Endothelial cell of umbilical vein (primary cell): ENCODE measurements around the gene ENPEP. TPM values are rescaled to one million over a fixed set of nuclear protein-coding genes. Genes with fewer than 3 reads are reported as not detected.
"Not testable (repeated sequence)": the region's sequence is repeated elsewhere in the genome, so short reads cannot be mapped to it uniquely, and the experiment has no call there.

Experiments used
- Bru-seq: library from RNA; stranded (reverse); fragments of 400-500 nt; gene quantifications from one replicate; lab custom pipeline; 2021; lab: Mats Ljungman, UMichigan
- BruChase-seq, 2 experiments: library from RNA; stranded (reverse); fragments of 400-500 nt; gene quantifications; one replicate each; lab custom pipeline; 2021; lab: Mats Ljungman, UMichigan
- BruUV-seq: library from RNA; stranded (reverse); fragments of 400-500 nt; replicated peaks from 2 replicates; lab custom pipeline; 2021; lab: Mats Ljungman, UMichigan
- CTCF ChIA-PET: fragments of 300-600, 350-600 bp; sonication (Branson Sonifier 250); formaldehyde crosslinking; loops from one replicate; lab custom pipeline; 2021; ENCODE audit warnings: antibody characterized with exemption, inconsistent platforms; lab: Charles Lee
- POLR2A ChIA-PET: fragments of 300-600, 350-600 bp; sonication (Branson Sonifier 250); formaldehyde crosslinking; loops from one replicate; lab custom pipeline; 2021; ENCODE audit warnings: antibody characterized with exemption, inconsistent platforms; lab: Charles Lee
- DNase-seq: peaks from one replicate; pipeline ENCODE4 v3.0.0-alpha.2; 2011; ENCODE audit warnings: low read depth, low spot score
- FAIRE-seq: peaks from 2 replicates; lab custom pipeline; 2011; peaks lifted over from hg19 to GRCh38; lab: Jason Lieb, UNC
- H2AFZ ChIP-seq: 2 replicates; pipeline ENCODE4 v1.6.0; 2012; ENCODE audit warnings: low read depth, low read length, control low read depth, inconsistent platforms
- H3K27ac ChIP-seq: 2 replicates; pipeline ENCODE4 v1.5.1; 2011; ENCODE audit warnings: low read depth, mild to moderate bottlenecking, control low read depth, low read length, moderate library complexity; ENCODE audit not compliant: insufficient read depth
- H3K27me3 ChIP-seq, 2 experiments: 2 replicates each; pipeline versions ENCODE4 v1.6.0 to v1.6.1; 2011; ENCODE audit warnings: low read length in 2 of 2, mixed read lengths in 1 of 2; ENCODE audit not compliant: control insufficient read depth in 2 of 2, insufficient read depth in 2 of 2
- H3K36me3 ChIP-seq, 2 experiments: 2 replicates in 1 of 2; 3 replicates in 1 of 2; pipeline ENCODE4 v1.5.1; 2011; ENCODE audit warnings: low read length in 2 of 2, mild to moderate bottlenecking in 1 of 2, moderate library complexity in 1 of 2; ENCODE audit not compliant: control insufficient read depth in 2 of 2, insufficient read depth in 2 of 2; ENCODE audit errors: extremely low read depth in 1 of 2
- H3K4me1 ChIP-seq: 3 replicates; pipeline ENCODE4 v1.5.1; 2011; ENCODE audit warnings: mild to moderate bottlenecking, low read length; ENCODE audit not compliant: control insufficient read depth, insufficient read depth; ENCODE audit errors: extremely low read depth
- H3K4me2 ChIP-seq: 2 replicates; pipeline ENCODE4 v1.6.1; 2011; ENCODE audit warnings: low read length, control low read depth, mixed read lengths; ENCODE audit not compliant: insufficient read depth
- H3K4me3 ChIP-seq, 3 experiments: fragments of 200-600 bp in 1 of 3; sonication (generic), shearing (Covaris generic) in 1 of 3; replicated peaks in 1 of 3; 2 replicates each; pipeline ENCODE4 v1.5.1; 2011 to 2016; ENCODE audit warnings: control low read depth in 3 of 3, low read length in 3 of 3, mild to moderate bottlenecking in 2 of 3, inconsistent platforms in 1 of 3, low read depth in 1 of 3, moderate library complexity in 1 of 3; ENCODE audit not compliant: insufficient read depth in 1 of 3
- H3K79me2 ChIP-seq: 2 replicates; pipeline ENCODE4 v1.6.0; 2012; ENCODE audit warnings: low read length, inconsistent platforms; ENCODE audit not compliant: control insufficient read depth, insufficient read depth
- H3K9ac ChIP-seq: replicated peaks from 2 replicates; pipeline ENCODE3; 2011; ENCODE audit warnings: low read length, control low read depth; ENCODE audit not compliant: insufficient read depth; ENCODE audit errors: extremely low read depth
- H3K9me1 ChIP-seq: replicated peaks from 3 replicates; pipeline ENCODE4 v1.6.0; 2011; ENCODE audit warnings: mild to moderate bottlenecking, low read length; ENCODE audit not compliant: control insufficient read depth, insufficient read depth; ENCODE audit errors: extremely low read depth
- H3K9me3 ChIP-seq: replicated peaks from 2 replicates; pipeline ENCODE4 v1.5.1; 2012; ENCODE audit warnings: low read length, inconsistent platforms; ENCODE audit not compliant: control insufficient read depth, insufficient read depth
- H4K20me1 ChIP-seq: replicated peaks from 2 replicates; pipeline ENCODE3; 2011; ENCODE audit warnings: mild to moderate bottlenecking, low read length; ENCODE audit not compliant: control insufficient read depth, insufficient read depth; ENCODE audit errors: extremely low read depth
- EZH2 ChIP-seq: IDR thresholded peaks from 2 replicates; pipeline ENCODE4 v1.6.1; 2012; ENCODE audit warnings: borderline replicate concordance, low read depth, mild to moderate bottlenecking, moderate library complexity, low read length, inconsistent platforms; ENCODE audit not compliant: severe bottlenecking
- FOS ChIP-seq: IDR thresholded peaks from 2 replicates; pipeline ENCODE4 v1.6.1; 2011; ENCODE audit warnings: mild to moderate bottlenecking, low read length, moderate library complexity, borderline replicate concordance; ENCODE audit not compliant: insufficient read depth
- GATA2 ChIP-seq: IDR thresholded peaks from 2 replicates; pipeline ENCODE4 v1.7.0; 2011; ENCODE audit warnings: low read depth, mild to moderate bottlenecking, moderate library complexity, mixed read lengths, low read length; ENCODE audit not compliant: insufficient read length, insufficient read depth
- JUN ChIP-seq: IDR thresholded peaks from 2 replicates; pipeline ENCODE4 v1.6.1; 2011; ENCODE audit warnings: borderline replicate concordance, low read depth; ENCODE audit not compliant: insufficient read length, insufficient read depth
- MYC ChIP-seq: IDR thresholded peaks from one replicate; pipeline ENCODE4 v1.6.1; 2011; ENCODE audit warnings: mild to moderate bottlenecking, low read depth, low read length
- POLR2A ChIP-seq: IDR thresholded peaks from 2 replicates; pipeline ENCODE4 v1.6.1; 2012; ENCODE audit warnings: low read depth, mild to moderate bottlenecking, control low read depth, low read length
- POLR2AphosphoS5 ChIP-seq: IDR thresholded peaks from 2 replicates; pipeline ENCODE4 v1.6.1; 2012; ENCODE audit warnings: low read depth, mild to moderate bottlenecking, control low read depth, low read length, moderate library complexity; ENCODE audit not compliant: insufficient read depth
- dilution Hi-C: fragments of 300-500 bp; cut with MboI; formaldehyde crosslinking; loops from one replicate; pipeline ENCODE4 v1.15.0; 2019; ENCODE audit warnings: low sequenced_read_pairs; ENCODE audit not compliant: extremely low pct_ligation_motif_present
- intact Hi-C: fragments of 100-400 bp; cut with micrococcal nuclease; formaldehyde crosslinking; loops from one replicate; pipeline ENCODE4 v1.10.0; 2022
- long read RNA-seq: library from polyadenylated mRNA; stranded (forward); transcript quantifications from one replicate; pipeline ENCODE4 v2.0.0, GENCODE V29; 2021
- polyA minus RNA-seq, 3 experiments: library from RNA; depleted of rRNA, polyadenylated mRNA; stranded (reverse); fragments of >200 nt; gene quantifications; 1 replicate in 1 of 3; 2 replicates in 2 of 3; pipeline ENCODE4 v1.2.3, GENCODE V29; 2011
- polyA plus RNA-seq, 4 experiments: library from polyadenylated mRNA; depleted of rRNA in 3 of 4; stranded (reverse) in 3 of 4; unstranded in 1 of 4; fragments of >200 nt; gene quantifications; 2 replicates each; pipeline versions ENCODE4 v1.2.1 to v1.2.3, GENCODE V29; 2011 to 2012; ENCODE audit warnings: missing spikeins in 1 of 4
- total RNA-seq: library from RNA; stranded (reverse); gene quantifications from 2 replicates; pipeline ENCODE4 v1.2.3, GENCODE V29; 2021
- TF ChIP-seq, protein P1 (sequence below): IDR thresholded peaks from 2 replicates; pipeline ENCODE4 v1.6.1; 2011; ENCODE audit not compliant: insufficient read depth, insufficient read length
- TF ChIP-seq, protein P2 (sequence below), 2 donors: IDR thresholded peaks; 1 replicate in 1 of 2; 2 replicates in 1 of 2; pipeline ENCODE4 v1.5.1; 2011; ENCODE audit warnings: low read length in 2 of 2, mild to moderate bottlenecking in 2 of 2, moderate library complexity in 2 of 2, control low read depth in 1 of 2, inconsistent platforms in 1 of 2, low read depth in 1 of 2; ENCODE audit not compliant: insufficient read depth in 1 of 2; ENCODE audit errors: extremely low read depth in 1 of 2

Gene ENPEP, protein sequence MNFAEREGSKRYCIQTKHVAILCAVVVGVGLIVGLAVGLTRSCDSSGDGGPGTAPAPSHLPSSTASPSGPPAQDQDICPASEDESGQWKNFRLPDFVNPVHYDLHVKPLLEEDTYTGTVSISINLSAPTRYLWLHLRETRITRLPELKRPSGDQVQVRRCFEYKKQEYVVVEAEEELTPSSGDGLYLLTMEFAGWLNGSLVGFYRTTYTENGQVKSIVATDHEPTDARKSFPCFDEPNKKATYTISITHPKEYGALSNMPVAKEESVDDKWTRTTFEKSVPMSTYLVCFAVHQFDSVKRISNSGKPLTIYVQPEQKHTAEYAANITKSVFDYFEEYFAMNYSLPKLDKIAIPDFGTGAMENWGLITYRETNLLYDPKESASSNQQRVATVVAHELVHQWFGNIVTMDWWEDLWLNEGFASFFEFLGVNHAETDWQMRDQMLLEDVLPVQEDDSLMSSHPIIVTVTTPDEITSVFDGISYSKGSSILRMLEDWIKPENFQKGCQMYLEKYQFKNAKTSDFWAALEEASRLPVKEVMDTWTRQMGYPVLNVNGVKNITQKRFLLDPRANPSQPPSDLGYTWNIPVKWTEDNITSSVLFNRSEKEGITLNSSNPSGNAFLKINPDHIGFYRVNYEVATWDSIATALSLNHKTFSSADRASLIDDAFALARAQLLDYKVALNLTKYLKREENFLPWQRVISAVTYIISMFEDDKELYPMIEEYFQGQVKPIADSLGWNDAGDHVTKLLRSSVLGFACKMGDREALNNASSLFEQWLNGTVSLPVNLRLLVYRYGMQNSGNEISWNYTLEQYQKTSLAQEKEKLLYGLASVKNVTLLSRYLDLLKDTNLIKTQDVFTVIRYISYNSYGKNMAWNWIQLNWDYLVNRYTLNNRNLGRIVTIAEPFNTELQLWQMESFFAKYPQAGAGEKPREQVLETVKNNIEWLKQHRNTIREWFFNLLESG
- total RNA-seq (not detected in 2 replicates), polyA plus RNA-seq (not detected in 2 replicates), polyA minus RNA-seq (not detected in 2 replicates), Bru-seq, nascent RNA (percentile 11 among the genes with signal in this experiment), BruChase-seq, experiment 1, labeled RNA remaining after a 6-hour chase (percentile 7 among the genes with signal in this experiment), BruChase-seq, experiment 2, labeled RNA remaining after a 2-hour chase (percentile 4 among the genes with signal in this experiment)
- polyA plus RNA-seq (2011; cell fraction: cytosol; rRNA removed), result not detected in 2 replicates
- not detected in 2 replicates for polyA plus RNA-seq (2011; cell fraction: nucleus; rRNA removed)
- not detected in 2 replicates for polyA plus RNA-seq (2012)
- polyA minus RNA-seq (2011; cell fraction: cytosol; rRNA and poly(A)+ RNA removed), result not detected
- not detected in 2 replicates for polyA minus RNA-seq (2011; cell fraction: nucleus; rRNA and poly(A)+ RNA removed)
- long read RNA-seq, result 0 reads

DNA sequence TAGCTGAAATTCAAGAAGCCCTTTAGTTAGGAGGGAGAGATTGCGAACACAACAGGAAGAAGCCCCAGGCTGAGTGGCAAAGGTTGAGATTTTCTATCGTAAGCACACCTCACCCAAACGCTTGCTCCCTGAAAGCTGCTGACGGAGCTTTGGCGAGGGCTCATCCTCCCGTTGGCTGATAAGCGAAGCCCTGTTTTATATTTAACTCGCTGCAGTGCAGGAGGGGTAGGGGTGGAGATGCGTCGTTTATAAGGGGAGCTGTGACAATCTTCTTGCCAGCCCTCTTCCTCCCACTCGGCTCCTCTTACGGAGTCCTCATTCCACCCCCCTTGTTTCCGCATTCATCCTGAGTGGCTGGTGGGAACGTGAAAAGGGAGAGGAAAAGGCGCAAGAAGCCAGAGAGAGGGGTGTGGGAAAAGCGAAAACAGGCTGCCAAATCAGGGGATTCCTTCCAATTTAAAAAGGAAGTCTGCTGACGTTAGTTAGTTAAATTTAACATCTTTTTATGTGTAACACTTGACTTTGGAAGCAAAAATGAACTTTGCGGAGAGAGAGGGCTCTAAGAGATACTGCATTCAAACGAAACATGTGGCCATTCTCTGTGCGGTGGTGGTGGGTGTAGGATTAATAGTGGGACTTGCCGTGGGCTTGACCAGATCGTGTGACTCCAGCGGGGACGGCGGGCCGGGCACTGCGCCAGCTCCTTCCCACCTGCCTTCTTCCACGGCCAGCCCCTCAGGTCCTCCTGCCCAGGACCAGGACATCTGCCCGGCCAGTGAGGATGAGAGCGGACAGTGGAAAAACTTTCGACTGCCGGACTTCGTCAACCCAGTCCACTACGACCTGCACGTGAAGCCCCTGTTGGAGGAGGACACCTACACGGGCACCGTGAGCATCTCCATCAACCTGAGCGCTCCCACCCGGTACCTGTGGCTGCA, at the start of gene ENPEP:
Gene ENPEP, plus strand, starts transcription at position 275 of the 938 bp plus-strand sequence. Its CDS starts 260 bp downstream, at position 535.
- FAIRE-seq, result no peak
- no TSS peak for BruUV-seq
- Histone ChIP-seq H3K4me2 (no peak within 1 kb of the TSS), H3K4me1 (no peaks in the 10 kb centered on the region), H3K9me3 (no peaks in the 10 kb centered on the region), H2AFZ (peak within 1 kb of the TSS; percentile 16), H3K9me1 (no peaks in the 10 kb centered on the region), H3K36me3 (no peaks in the 10 kb centered on the region), H3K4me3 (no peak within 1 kb of the TSS), H3K9ac (no peak within 1 kb of the TSS), H3K27ac (no peak within 1 kb of the TSS), H3K27me3 (peaks cover 0 to 4% of the 10 kb centered on the region in 2 experiments), H3K79me2 (no peaks in the 10 kb centered on the region), H4K20me1 (no peaks in the 10 kb centered on the region)
- intact Hi-C loops, result no loop called here
- ChIA-PET CTCF (interaction anchor here (1.0 to 1.1 kb wide), 2 partner anchors 34 to 161 kb away, joined by 3 to 4 read pairs; no protein-coding TSS in a partner anchor), POLR2A (no interaction called here)
- TF ChIP-seq, protein P1, sequence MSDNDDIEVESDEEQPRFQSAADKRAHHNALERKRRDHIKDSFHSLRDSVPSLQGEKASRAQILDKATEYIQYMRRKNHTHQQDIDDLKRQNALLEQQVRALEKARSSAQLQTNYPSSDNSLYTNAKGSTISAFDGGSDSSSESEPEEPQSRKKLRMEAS, result no peak
- TF ChIP-seq EZH2, result no peak
- TF ChIP-seq JUN, result no peak
- TF ChIP-seq, protein P2, sequence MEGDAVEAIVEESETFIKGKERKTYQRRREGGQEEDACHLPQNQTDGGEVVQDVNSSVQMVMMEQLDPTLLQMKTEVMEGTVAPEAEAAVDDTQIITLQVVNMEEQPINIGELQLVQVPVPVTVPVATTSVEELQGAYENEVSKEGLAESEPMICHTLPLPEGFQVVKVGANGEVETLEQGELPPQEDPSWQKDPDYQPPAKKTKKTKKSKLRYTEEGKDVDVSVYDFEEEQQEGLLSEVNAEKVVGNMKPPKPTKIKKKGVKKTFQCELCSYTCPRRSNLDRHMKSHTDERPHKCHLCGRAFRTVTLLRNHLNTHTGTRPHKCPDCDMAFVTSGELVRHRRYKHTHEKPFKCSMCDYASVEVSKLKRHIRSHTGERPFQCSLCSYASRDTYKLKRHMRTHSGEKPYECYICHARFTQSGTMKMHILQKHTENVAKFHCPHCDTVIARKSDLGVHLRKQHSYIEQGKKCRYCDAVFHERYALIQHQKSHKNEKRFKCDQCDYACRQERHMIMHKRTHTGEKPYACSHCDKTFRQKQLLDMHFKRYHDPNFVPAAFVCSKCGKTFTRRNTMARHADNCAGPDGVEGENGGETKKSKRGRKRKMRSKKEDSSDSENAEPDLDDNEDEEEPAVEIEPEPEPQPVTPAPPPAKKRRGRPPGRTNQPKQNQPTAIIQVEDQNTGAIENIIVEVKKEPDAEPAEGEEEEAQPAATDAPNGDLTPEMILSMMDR (IDR thresholded peaks at IDR 0.05; ENCODE audit: extremely low read depth in 1 of 2, insufficient read depth in 1 of 2, low read depth in 1 of 2, low read length in 2 of 2), result no peak
- TF ChIP-seq GATA2, result no peak
- TF ChIP-seq POLR2AphosphoS5, result no peak
- no peak for TF ChIP-seq FOS
- no peak for TF ChIP-seq MYC
- TF ChIP-seq POLR2A, result no peak
- dilution Hi-C loops, result no loop called here
- DNase-seq, result no peak

DNA sequence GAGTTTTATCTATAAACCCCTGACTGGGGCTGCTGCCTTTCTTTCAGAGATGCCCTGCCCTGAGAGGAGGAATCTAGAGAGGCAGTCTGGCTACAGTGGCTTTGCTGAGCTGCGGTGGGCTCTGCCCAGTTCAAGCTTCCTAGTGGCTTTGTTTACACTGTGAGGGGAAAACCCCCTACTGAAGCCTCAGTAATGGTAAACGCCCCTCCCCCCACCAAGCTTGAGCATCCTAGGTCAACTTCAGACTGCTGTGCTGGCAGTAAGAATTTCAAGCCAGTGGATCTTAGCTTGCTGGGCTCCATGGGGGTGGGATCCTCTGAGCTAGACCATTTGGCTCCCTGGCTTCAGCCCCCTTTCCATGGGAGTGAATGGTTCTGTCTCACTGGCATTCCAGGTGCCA, 44.1 kb upstream of the ENPEP start:
- intact Hi-C loops, H3K9ac ChIP-seq, H3K4me3 ChIP-seq, DNase-seq, CTCF ChIA-PET, H3K4me2 ChIP-seq, BruUV-seq, H3K9me3 ChIP-seq, H3K36me3 ChIP-seq, POLR2A ChIA-PET, H3K79me2 ChIP-seq, H3K27me3 ChIP-seq, H3K4me1 ChIP-seq, H3K27ac ChIP-seq, H2AFZ ChIP-seq, FAIRE-seq, H3K9me1 ChIP-seq, dilution Hi-C loops, H4K20me1 ChIP-seq: not testable (repeated sequence)
